Epithelial cell of esophagus (primary cell): Measurements from ENCODE around the gene KCNG2.
"Not testable (repeated sequence)": the region's sequence is repeated elsewhere in the genome, so short reads cannot be mapped to it uniquely, and the experiment has no call there.

Source experiments
- DNase-seq: peaks from one replicate; pipeline ENCODE4 v3.0.0; 2010; ENCODE audit warnings: low read depth
- H3K4me3 ChIP-seq: 2 replicates; pipeline ENCODE4 v1.5.1; 2011; ENCODE audit warnings: mild to moderate bottlenecking, low read length, control low read depth
- CTCF ChIP-seq: IDR thresholded peaks from 2 replicates; pipeline ENCODE4 v1.5.1; 2011; ENCODE audit warnings: low read depth, mild to moderate bottlenecking, low read length, control low read depth, inconsistent platforms; ENCODE audit not compliant: insufficient read depth; ENCODE audit errors: missing control alignments

The KCNG2 gene

GRCh38 chr18:79862562-79862961 is 64.8 kb downstream of the KCNG2 start:
- TF ChIP-seq CTCF: no peak
- DNase-seq: no peak
- no peak overlapping the region for H3K4me3 ChIP-seq

DNA sequence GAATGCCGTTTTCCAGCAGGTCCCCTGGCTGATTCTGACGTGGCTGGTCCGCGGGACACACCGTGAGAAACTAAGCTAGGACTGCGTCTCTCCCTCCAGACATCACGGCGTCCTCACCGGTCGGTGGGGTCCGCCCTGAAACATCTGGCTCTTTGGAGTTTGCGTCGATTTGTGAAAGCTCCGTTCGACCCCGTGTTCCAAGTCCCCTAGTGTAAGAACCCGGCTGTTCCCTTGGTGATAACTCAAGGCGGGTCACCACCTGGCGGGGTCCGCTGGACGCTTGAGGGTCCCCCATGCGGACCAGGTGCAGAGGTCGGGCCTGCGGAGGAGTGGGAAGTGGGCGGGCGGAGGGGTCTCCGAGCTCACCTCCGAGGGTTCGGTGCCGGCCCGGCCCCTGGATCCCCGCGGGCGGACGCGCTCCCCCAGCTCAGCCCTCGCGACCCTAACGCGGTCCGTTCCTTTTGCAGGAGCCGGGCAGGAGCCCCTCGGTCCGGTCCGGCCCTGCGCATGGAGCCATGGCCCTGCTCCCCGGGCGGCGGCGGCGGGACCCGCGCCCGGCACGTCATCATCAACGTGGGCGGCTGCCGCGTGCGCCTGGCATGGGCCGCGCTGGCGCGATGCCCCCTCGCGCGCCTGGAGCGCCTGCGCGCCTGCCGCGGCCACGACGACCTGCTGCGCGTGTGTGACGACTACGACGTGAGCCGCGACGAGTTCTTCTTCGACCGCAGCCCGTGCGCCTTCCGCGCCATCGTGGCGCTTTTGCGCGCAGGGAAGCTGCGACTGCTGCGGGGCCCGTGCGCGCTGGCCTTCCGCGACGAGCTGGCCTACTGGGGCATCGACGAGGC is 65.6 kb downstream of the KCNG2 start:
- no peak for DNase-seq
- H3K4me3 ChIP-seq: no peak overlapping the region
- TF ChIP-seq CTCF: no peak

DNA sequence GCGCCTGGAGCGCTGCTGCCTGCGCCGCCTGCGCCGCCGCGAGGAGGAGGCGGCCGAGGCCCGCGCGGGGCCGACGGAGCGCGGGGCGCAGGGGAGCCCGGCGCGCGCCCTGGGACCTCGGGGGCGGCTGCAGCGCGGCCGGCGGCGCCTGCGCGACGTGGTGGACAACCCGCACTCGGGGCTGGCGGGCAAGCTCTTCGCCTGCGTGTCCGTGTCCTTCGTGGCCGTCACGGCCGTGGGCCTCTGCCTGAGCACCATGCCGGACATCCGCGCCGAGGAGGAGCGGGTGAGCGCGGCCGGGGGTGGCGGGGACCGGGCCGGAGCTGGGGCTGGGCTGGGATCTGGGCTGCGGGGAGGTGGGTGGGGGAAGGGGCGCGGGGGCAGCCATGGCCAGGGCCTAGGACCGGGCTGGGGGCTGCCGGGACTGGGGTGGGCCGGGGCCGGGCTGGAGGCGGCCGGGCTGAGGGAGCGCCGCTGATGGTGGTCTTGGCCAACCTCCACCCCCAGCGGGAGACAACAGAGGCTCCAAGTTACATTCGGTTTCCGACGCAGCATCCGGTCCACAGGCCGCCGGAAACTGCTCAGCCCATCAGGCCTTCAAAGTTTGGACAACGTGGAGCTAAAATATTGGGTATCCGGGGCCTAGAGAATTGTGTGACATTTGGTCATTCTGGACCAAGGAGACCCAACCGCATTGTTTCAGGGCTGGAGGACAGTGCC is 66.4 kb downstream of the KCNG2 start:
- no peak for DNase-seq
- no peak overlapping the region for H3K4me3 ChIP-seq
- TF ChIP-seq CTCF: no peak

DNA sequence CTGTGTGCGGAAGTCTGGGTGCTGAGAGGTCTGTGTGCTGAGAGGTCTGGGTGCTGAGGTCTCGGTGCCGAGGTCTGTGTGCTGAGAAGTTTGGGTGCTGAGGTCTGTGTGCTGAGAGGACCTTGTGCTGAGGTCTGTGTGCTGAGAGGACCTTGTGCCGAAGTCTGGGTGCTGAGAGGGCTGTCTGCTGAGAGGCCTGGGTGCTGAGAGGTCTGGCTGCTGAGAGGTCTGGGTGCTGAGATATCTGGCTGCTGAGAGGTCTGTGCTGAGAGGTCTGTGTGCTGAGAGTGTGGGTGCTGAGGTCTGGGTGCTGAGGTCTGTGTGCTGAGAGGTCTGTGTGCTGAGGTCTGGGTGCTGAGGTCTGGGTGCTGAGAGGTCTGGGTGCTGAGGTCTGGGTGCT is 67.2 kb downstream of the KCNG2 start:
- DNase-seq, H3K4me3 ChIP-seq: not testable (repeated sequence)

DNA sequence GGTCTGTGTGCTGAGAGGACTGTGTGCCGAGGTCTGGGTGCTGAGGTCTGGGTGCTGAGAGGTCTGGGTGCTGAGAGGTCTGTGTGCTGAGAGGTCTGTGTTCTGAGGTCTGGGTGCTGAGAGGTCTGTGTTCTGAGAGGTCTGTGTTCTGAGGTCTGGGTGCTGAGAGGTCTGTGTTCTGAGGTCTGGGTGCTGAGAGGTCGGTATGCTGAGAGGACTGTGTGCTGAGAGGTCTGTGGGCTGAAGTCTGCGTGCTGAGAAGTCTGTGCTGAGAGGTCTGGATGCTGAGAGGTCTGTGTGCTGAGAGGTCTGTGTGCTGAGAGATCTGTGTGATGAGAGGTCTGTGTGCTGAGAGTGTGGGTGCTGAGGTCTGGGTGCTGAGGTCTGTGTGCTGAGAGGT is 68.2 kb downstream of the KCNG2 start:
- not testable (repeated sequence) for DNase-seq, H3K4me3 ChIP-seq

- no peak overlapping the region for H3K4me3 ChIP-seq
- DNase-seq: peak; percentile 5
- TF ChIP-seq CTCF: no peak
Measured at GRCh38 chr18:79866889-79867574, 69.3 kb downstream of the KCNG2 start.

- H3K4me3 ChIP-seq: no peak overlapping the region
- no peak for DNase-seq
- TF ChIP-seq CTCF: no peak
Measured at GRCh38 chr18:79867666-79868065, 69.9 kb downstream of the KCNG2 start.
